Thyroid gland (tissue), 4 donors: Measurements from ENCODE around the gene ACACB. TPM values are rescaled to one million over a fixed set of nuclear protein-coding genes. Genes with fewer than 3 reads are reported as not detected.

Source experiments
- DNase-seq, 2 donors: peaks; one replicate each; pipeline ENCODE4 v3.0.0-alpha.2; 2019
- H3K27ac ChIP-seq, 3 donors: fragments of 200-600 bp; sonication (generic); 1 replicate in 2 of 3; 2 replicates in 1 of 3; pipeline ENCODE4 v1.5.1; 2016 to 2019; ENCODE audit warnings: mild to moderate bottlenecking in 1 of 3, moderate library complexity in 1 of 3
- H3K27me3 ChIP-seq: fragments of 200-600 bp; sonication (generic); one replicate; pipeline ENCODE4 v1.5.1; 2019
- H3K36me3 ChIP-seq, 2 donors: fragments of 200-600 bp; sonication (generic); one replicate each; pipeline ENCODE4 v1.5.1; 2016 to 2019
- H3K4me1 ChIP-seq, 2 donors: fragments of 200-600 bp; sonication (generic); one replicate each; pipeline ENCODE4 v1.5.1; 2017 to 2019
- H3K4me3 ChIP-seq, 3 donors: fragments of 200-600 bp; sonication (generic); replicated peaks in 1 of 3; 1 replicate in 2 of 3; 2 replicates in 1 of 3; pipeline ENCODE4 v1.5.1; 2016; ENCODE audit warnings: mild to moderate bottlenecking in 1 of 3
- H3K9me3 ChIP-seq: fragments of 200-600 bp; sonication (generic); one replicate; pipeline ENCODE4 v1.5.1; 2017
- POLR2A ChIP-seq, 2 donors: fragments of 450-650 bp; IDR thresholded peaks; one replicate each; pipeline ENCODE4 v1.6.1; 2017; ENCODE audit warnings: antibody characterized with exemption in 2 of 2, mild to moderate bottlenecking in 2 of 2, moderate library complexity in 1 of 2
- WGBS, 2 donors: methylation state at CpG; one replicate each; pipeline ENCODE4 v1.1.5; 2017; 5-methylcytosine and 5-hydroxymethylcytosine counted together
- intact Hi-C: fragments of 100-400 bp; cut with DNase I; formaldehyde crosslinking; loops from one replicate; pipeline ENCODE4 v1.15.1; 2023
- total RNA-seq, 4 donors: library from RNA; depleted of rRNA; stranded (reverse); fragments of >200 nt; gene quantifications; one replicate each; pipeline ENCODE4 v1.2.3, GENCODE V29; 2016
- TF ChIP-seq, protein P1 (sequence below), 6 experiments: fragments of 200-600 bp in 3 of 6; fragments of 450-650 bp in 3 of 6; sonication (generic) in 3 of 6; IDR thresholded peaks; one replicate each; pipeline ENCODE4 v1.5.1; 2016 to 2019; ENCODE audit warnings: antibody characterized with exemption in 6 of 6, mild to moderate bottlenecking in 2 of 6, inconsistent platforms in 1 of 6, moderate library complexity in 1 of 6

The ACACB gene
- total RNA-seq, 4 donors from 2014 or later: 115 to 178 (median 140) TPM

DNA sequence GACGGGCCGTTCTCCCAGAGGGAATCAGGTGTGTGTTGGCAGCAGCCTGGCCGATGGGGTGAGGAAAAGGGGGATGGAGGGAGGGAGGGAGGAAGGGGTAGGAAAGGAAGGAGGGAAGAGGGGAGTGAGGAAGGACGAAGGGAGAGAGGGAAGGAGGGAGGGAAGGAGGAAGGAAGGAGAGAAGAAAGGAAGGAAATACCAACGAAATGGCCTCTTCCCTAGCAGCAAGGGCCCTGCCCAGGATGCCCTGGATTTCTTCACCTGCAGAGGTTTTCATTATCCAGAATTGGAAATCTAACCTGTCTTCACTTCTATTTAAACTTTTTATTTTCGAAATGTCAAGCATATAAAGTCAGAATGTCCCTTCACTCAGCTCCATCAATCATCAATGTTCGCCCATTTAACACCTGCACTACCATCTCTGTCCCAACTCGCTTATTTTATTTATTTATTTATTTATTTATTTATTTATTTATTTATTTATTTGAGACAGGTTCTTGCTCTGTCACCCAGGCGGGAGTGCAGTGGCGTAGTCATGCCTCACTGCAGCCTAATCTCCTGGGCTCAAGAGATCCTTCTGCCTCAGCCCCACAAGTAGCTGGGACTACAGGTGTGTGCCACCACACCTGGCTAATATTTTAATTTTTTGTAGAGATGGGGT, 70.7 kb downstream of the ACACB start:
- no peaks in the 10 kb centered on the region for H3K9me3 ChIP-seq
- no peaks in the 10 kb centered on the region for H3K4me1 ChIP-seq
- H3K27ac ChIP-seq: no peak overlapping the region
- intact Hi-C loops: no loop called here
- 91% methylated on average over 10 of the region's 10 CpGs for WGBS, 2 donors
- DNase-seq: no peak
- H3K4me3 ChIP-seq: no peak overlapping the region
- TF ChIP-seq POLR2A (IDR thresholded peaks at IDR 0.05): no peak
- TF ChIP-seq, protein P1, sequence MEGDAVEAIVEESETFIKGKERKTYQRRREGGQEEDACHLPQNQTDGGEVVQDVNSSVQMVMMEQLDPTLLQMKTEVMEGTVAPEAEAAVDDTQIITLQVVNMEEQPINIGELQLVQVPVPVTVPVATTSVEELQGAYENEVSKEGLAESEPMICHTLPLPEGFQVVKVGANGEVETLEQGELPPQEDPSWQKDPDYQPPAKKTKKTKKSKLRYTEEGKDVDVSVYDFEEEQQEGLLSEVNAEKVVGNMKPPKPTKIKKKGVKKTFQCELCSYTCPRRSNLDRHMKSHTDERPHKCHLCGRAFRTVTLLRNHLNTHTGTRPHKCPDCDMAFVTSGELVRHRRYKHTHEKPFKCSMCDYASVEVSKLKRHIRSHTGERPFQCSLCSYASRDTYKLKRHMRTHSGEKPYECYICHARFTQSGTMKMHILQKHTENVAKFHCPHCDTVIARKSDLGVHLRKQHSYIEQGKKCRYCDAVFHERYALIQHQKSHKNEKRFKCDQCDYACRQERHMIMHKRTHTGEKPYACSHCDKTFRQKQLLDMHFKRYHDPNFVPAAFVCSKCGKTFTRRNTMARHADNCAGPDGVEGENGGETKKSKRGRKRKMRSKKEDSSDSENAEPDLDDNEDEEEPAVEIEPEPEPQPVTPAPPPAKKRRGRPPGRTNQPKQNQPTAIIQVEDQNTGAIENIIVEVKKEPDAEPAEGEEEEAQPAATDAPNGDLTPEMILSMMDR (IDR thresholded peaks at IDR 0.05): no peak
- H3K36me3 ChIP-seq: peaks cover 66 to 85% of the 10 kb centered on the region in 2 donors
- no peaks in the 10 kb centered on the region for H3K27me3 ChIP-seq

DNA sequence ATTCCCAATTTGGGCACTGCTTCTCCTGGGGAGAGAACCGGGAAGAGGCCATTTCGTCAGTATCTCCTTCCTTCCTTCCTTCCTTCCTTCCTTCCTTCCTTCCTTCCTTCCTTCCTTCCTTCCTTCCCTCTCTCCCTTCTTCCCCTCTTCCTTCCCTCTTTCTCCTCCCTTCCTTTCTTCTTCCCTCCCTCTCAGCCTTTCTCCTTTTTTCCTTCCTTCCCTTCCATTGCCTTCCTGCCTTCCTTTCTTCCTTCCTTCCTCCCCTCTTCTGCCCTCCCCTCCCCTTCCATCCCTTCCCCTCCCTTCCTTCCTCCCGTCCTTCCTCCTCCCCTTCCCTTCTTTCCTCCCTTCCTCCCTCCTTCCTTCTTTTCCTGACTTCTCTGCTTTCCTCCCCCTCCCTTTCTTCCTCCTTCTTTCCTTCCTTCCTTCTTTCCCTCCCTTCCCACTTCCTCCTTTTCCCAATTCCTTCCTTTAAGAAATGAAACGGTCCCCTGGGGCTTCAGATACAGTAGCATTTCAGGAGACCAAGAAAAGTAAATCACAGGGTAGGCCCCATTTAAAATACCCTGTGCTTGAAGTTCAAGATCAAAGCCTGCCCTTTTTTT, 71.8 kb downstream of the ACACB start:
- intact Hi-C loops: no loop called here
- H3K9me3 ChIP-seq: no peaks in the 10 kb centered on the region
- DNase-seq: no peak
- H3K27me3 ChIP-seq: no peaks in the 10 kb centered on the region
- H3K4me3 ChIP-seq: no peak overlapping the region
- 79 to 85% methylated on average over 4 of the region's 4 CpGs for WGBS, 2 donors
- no peak overlapping the region for H3K27ac ChIP-seq
- no peaks in the 10 kb centered on the region for H3K4me1 ChIP-seq
- peaks cover 70 to 90% of the 10 kb centered on the region in 2 donors for H3K36me3 ChIP-seq
- TF ChIP-seq, protein P1 (IDR thresholded peaks at IDR 0.05): no peak
- TF ChIP-seq POLR2A (IDR thresholded peaks at IDR 0.05): no peak

DNA sequence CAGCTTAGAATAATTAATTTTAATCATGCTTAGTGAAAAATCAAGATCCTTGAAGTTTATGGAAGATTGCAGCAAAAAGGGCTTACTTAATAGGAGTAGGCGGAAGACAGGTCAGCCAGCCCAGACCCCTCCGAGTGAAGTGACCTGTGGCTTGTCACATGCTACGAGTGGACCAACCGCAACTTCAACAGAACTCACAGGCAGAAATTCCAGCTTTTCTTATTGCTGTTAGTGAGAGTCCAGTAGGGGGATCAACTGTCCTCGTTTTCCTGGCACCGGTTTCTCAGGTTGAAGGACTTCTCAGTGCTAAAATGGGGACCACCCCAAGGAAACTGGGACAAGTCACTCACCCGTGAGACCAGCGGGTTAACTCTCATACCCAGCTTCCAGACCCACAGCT, 72.9 kb downstream of the ACACB start:
- H3K27me3 ChIP-seq: no peaks in the 10 kb centered on the region
- intact Hi-C loops: no loop called here
- peaks cover 76 to 95% of the 10 kb centered on the region in 2 donors for H3K36me3 ChIP-seq
- H3K4me3 ChIP-seq: no peak overlapping the region
- H3K27ac ChIP-seq: no peak overlapping the region
- TF ChIP-seq, protein P1 (IDR thresholded peaks at IDR 0.05): no peak
- TF ChIP-seq POLR2A (IDR thresholded peaks at IDR 0.05): no peak
- 91 to 97% methylated on average over 6 to 8 of the region's 8 CpGs for WGBS, 2 donors
- H3K9me3 ChIP-seq: no peaks in the 10 kb centered on the region
- DNase-seq: no peak
- H3K4me1 ChIP-seq: no peaks in the 10 kb centered on the region

DNA sequence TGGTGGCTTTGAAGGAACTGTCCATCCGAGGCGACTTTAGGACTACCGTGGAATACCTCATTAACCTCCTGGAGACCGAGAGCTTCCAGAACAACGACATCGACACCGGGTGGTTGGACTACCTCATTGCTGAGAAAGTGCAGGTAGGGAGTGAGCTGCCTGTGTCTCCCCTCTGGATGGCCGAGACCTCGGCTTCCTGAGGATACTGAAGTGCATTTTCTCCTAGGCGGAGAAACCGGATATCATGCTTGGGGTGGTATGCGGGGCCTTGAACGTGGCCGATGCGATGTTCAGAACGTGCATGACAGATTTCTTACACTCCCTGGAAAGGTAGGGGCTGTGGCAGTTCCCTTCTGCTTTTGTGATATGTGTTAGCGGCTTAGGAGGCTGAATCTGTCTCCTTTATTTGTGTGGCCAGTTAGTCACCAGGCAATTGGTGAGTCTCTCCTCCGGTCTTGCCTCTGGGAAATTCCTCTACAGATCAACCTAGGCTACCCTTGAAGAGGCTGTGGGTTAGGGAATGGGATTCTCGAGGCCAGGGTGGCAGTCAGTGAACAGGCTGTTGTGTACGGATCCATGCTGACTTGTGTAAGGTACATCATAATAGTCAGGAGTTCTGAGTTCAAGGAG, 75.3 kb downstream of the ACACB start:
- Histone ChIP-seq H3K4me3 (no peak overlapping the region), H3K27me3 (no peaks in the 10 kb centered on the region), H3K9me3 (no peaks in the 10 kb centered on the region), H3K36me3 (peaks cover 84 to 96% of the 10 kb centered on the region in 2 donors), H3K4me1 (no peaks in the 10 kb centered on the region), H3K27ac (no peak overlapping the region)
- WGBS, 2 donors: 84 to 95% methylated on average over 20 of the region's 20 CpGs
- TF ChIP-seq POLR2A (IDR thresholded peaks at IDR 0.05): no peak
- TF ChIP-seq, protein P1 (IDR thresholded peaks at IDR 0.05): no peak
- DNase-seq: no peak
- intact Hi-C loops: no loop called here

- Histone ChIP-seq H3K9me3 (no peaks in the 10 kb centered on the region), H3K4me3 (no peak overlapping the region), H3K27me3 (no peaks in the 10 kb centered on the region), H3K4me1 (no peaks in the 10 kb centered on the region), H3K36me3 (peaks cover 84 to 95% of the 10 kb centered on the region in 2 donors), H3K27ac (no peak overlapping the region)
- TF ChIP-seq, protein P1 (IDR thresholded peaks at IDR 0.05): no peak
- TF ChIP-seq POLR2A (IDR thresholded peaks at IDR 0.05): no peak
- DNase-seq: no peak
- intact Hi-C loops: no loop called here
- WGBS, 2 donors: 85 to 92% methylated on average over 3 of the region's 3 CpGs
These were observed 76.0 kb downstream of the ACACB start for GRCh38 chr12:109192358-109192757.
